ENCODE measurements around the gene HADHB. TPM values are rescaled to one million over a fixed set of nuclear protein-coding genes. Genes with fewer than 3 reads are reported as not detected.

The HADHB gene
- total and polyA plus RNA-seq, 10 of the 15 experiments (the other 5 are each of a cell fraction or from before 2014, with no cell fraction given), result 53.7 to 145 (median 85.5) TPM

GRCh38 chr2:26305540-26305939 lies 60.8 kb downstream of the HADHB start (continued):
- TF ChIP-seq ESRRA (IDR thresholded peaks at IDR 0.05; ENCODE audit: low read length) (no peak), MAX (IDR thresholded peaks at IDR 0.05; ENCODE audit: low read depth, low read length) (no peak), TCF12 (IDR thresholded peaks at IDR 0.05; ENCODE audit: low read depth, low read length) (no peak), USF2 (IDR thresholded peaks at IDR 0.05; ENCODE audit: borderline replicate concordance, low read depth, low read length) (no peak), SMAD1 (IDR thresholded peaks at IDR 0.05; ENCODE audit: low read depth, partially characterized antibody) (no peak), HSF1 (IDR thresholded peaks at IDR 0.05; ENCODE audit: low read depth, low read length) (no peak), USF1 (IDR thresholded peaks at IDR 0.05; ENCODE audit: borderline replicate concordance, extremely low read length, insufficient read depth, low read depth, low read length) (no peak), JUNB (IDR thresholded peaks at IDR 0.05) (no peak), ASH2L (IDR thresholded peaks at IDR 0.05; ENCODE audit: borderline replicate concordance, low read depth) (no peak), PML (IDR thresholded peaks at IDR 0.05; ENCODE audit: low read length) (no peak), WRNIP1 (IDR thresholded peaks at IDR 0.05; ENCODE audit: borderline replicate concordance, low read depth, low read length) (no peak), RAD51 (IDR thresholded peaks at IDR 0.05) (no peak), TAF1 (IDR thresholded peaks at IDR 0.05; ENCODE audit: borderline replicate concordance, low read depth, low read length) (no peak)
